HCT116 (cell line): ENCODE data around the gene GTPBP1. TPM values are rescaled to one million over a fixed set of nuclear protein-coding genes. Genes with fewer than 3 reads are reported as not detected.

ENCODE experiments used
- ATAC-seq: fragments of 200-7000 bp; cut with Tn5 transposase; 2 replicates; pipeline ENCODE4 v1.9.1; 2020; ENCODE audit warnings: mild to moderate bottlenecking, moderate library complexity
- BruUV-seq: library from RNA; stranded (reverse); fragments of 400-500 nt; replicated peaks from 2 replicates; lab custom pipeline; 2021; lab: Mats Ljungman, UMichigan
- CTCF ChIA-PET: fragments of 300-600 bp; sonication (Branson Sonifier 250); formaldehyde crosslinking; loops from one replicate; lab custom pipeline; 2021; ENCODE audit warnings: antibody characterized with exemption; lab: Charles Lee
- POLR2A ChIA-PET: fragments of 300-600, 350-600 bp; sonication (Branson Sonifier 250); formaldehyde crosslinking; loops from one replicate; lab custom pipeline; 2021; ENCODE audit warnings: antibody characterized with exemption; lab: Charles Lee
- RAD21 ChIA-PET, 2 experiments: fragments of 300-600 bp; sonication (Branson Sonifier 250); formaldehyde crosslinking; loops; one replicate each; lab custom pipeline; 2023; ENCODE audit warnings: low total read pairs in 2 of 2; ENCODE audit not compliant: uncharacterized antibody in 2 of 2, unreplicated experiment in 2 of 2, low non-redundant PET in 1 of 2; lab: Charles Lee
- DNase-seq: peaks from one replicate; pipeline ENCODE4 v3.0.0-alpha.2; 2010; ENCODE audit warnings: low read depth, low spot score
- H2AFZ ChIP-seq: fragments of 200-600 bp; shearing (Covaris generic), sonication (generic); 2 replicates; pipeline ENCODE4 v1.6.1; 2017; ENCODE audit warnings: low read depth, mixed run types, mixed read lengths, antibody characterized with exemption, low read length; ENCODE audit not compliant: poor library complexity, severe bottlenecking
- H3K27ac ChIP-seq: 2 replicates; pipeline ENCODE4 v1.5.1; 2012; ENCODE audit warnings: low read depth, low read length
- H3K27me3 ChIP-seq: fragments of 200-600 bp; sonication (generic); 2 replicates; pipeline ENCODE4 v1.6.1; 2016; ENCODE audit warnings: mixed run types, low read length, mixed read lengths; ENCODE audit not compliant: insufficient read depth
- H3K36me3 ChIP-seq, 2 experiments: fragments of 200-500 bp in 1 of 2; fragments of 200-600 bp in 1 of 2; sonication (Bioruptor generic) in 1 of 2; sonication (generic) in 1 of 2; 2 replicates each; pipeline versions ENCODE4 v1.5.1 to v1.6.1; 2014 to 2016; ENCODE audit warnings: low read length in 2 of 2, inconsistent platforms in 1 of 2, mixed read lengths in 1 of 2, mixed run types in 1 of 2; ENCODE audit not compliant: insufficient read depth in 2 of 2, control insufficient read depth in 1 of 2
- H3K4me1 ChIP-seq, 2 experiments: fragments of 200-600 bp in 1 of 2; sonication (generic) in 1 of 2; 2 replicates each; pipeline versions ENCODE4 v1.5.1 to v1.6.1; 2012 to 2017; ENCODE audit warnings: low read length in 2 of 2, inconsistent platforms in 1 of 2, mild to moderate bottlenecking in 1 of 2, mixed read lengths in 1 of 2, mixed run types in 1 of 2, moderate library complexity in 1 of 2; ENCODE audit not compliant: insufficient read depth in 2 of 2, control insufficient read depth in 1 of 2
- H3K4me2 ChIP-seq: fragments of 200-600 bp; sonication (generic); 2 replicates; pipeline ENCODE4 v1.6.1; 2017; ENCODE audit warnings: mixed run types, low read length, mixed read lengths
- H3K4me3 ChIP-seq, 2 experiments: fragments of 200-600 bp in 1 of 2; sonication (generic) in 1 of 2; replicated peaks in 1 of 2; 2 replicates each; pipeline ENCODE4 v1.5.1; 2011 to 2016; ENCODE audit warnings: low read length in 2 of 2, control low read depth in 1 of 2, low read depth in 1 of 2, mild to moderate bottlenecking in 1 of 2, mixed read lengths in 1 of 2, mixed run types in 1 of 2
- H3K79me2 ChIP-seq: fragments of 200-600 bp; sonication (generic); 2 replicates; pipeline ENCODE4 v1.6.1; 2017; ENCODE audit warnings: mild to moderate bottlenecking, mixed run types, low read length, moderate library complexity, mixed read lengths; ENCODE audit not compliant: insufficient read depth
- H3K9ac ChIP-seq: fragments of 200-600 bp; sonication (generic); 2 replicates; pipeline ENCODE4 v1.6.1; 2016; ENCODE audit warnings: low read length, mixed read lengths
- H3K9me2 ChIP-seq: fragments of 200-600 bp; sonication (generic), shearing (Covaris generic); 2 replicates; pipeline ENCODE4 v1.6.1; 2017; ENCODE audit warnings: mixed run types, mild to moderate bottlenecking, moderate library complexity; ENCODE audit not compliant: insufficient read depth
- H3K9me3 ChIP-seq, 2 experiments: fragments of 200-500 bp in 1 of 2; fragments of 200-600 bp in 1 of 2; sonication (Bioruptor generic) in 1 of 2; sonication (generic) in 1 of 2; 2 replicates each; pipeline ENCODE4 v1.6.1; 2014 to 2017; ENCODE audit warnings: low read length in 2 of 2, mixed read lengths in 2 of 2, inconsistent platforms in 1 of 2, low read depth in 1 of 2, mild to moderate bottlenecking in 1 of 2, mixed run types in 1 of 2, moderate library complexity in 1 of 2; ENCODE audit not compliant: control insufficient read depth in 1 of 2, insufficient read depth in 1 of 2
- H4K20me1 ChIP-seq: fragments of 200-600 bp; sonication (generic), shearing (Covaris generic); 2 replicates; pipeline ENCODE4 v1.6.1; 2017; ENCODE audit warnings: mixed run types, mild to moderate bottlenecking, moderate library complexity; ENCODE audit not compliant: insufficient read depth
- CEBPB ChIP-seq: IDR thresholded peaks from 2 replicates; pipeline ENCODE4 v1.6.1; 2012; ENCODE audit warnings: low read depth
- EGR1 ChIP-seq: IDR thresholded peaks from 2 replicates; pipeline ENCODE4 v1.6.1; 2012; ENCODE audit warnings: low read depth
- ELF1 ChIP-seq: IDR thresholded peaks from 2 replicates; pipeline ENCODE4 v1.6.1; 2012; ENCODE audit warnings: low read depth, borderline replicate concordance
- EZH2phosphoT487 ChIP-seq: fragments of 200-600 bp; IDR thresholded peaks from 2 replicates; pipeline ENCODE4 v1.6.1; 2018; ENCODE audit warnings: antibody characterized with exemption, borderline replicate concordance
- FOSL1 ChIP-seq: IDR thresholded peaks from 2 replicates; pipeline ENCODE4 v1.6.1; 2012; ENCODE audit warnings: low read depth
- JUND ChIP-seq: IDR thresholded peaks from 2 replicates; pipeline ENCODE4 v1.6.1; 2012
- POLR2AphosphoS5 ChIP-seq: IDR thresholded peaks from 2 replicates; pipeline ENCODE4 v1.6.1; 2011; ENCODE audit warnings: mild to moderate bottlenecking, low read depth, low read length, moderate library complexity
- RAD21 ChIP-seq: IDR thresholded peaks from 2 replicates; pipeline ENCODE4 v1.6.1; 2012; ENCODE audit warnings: low read depth, mild to moderate bottlenecking
- SIN3A ChIP-seq: IDR thresholded peaks from 2 replicates; pipeline ENCODE4 v1.6.1; 2012; ENCODE audit warnings: low read depth
- SP1 ChIP-seq: IDR thresholded peaks from 2 replicates; pipeline ENCODE4 v1.6.1; 2012; ENCODE audit warnings: low read depth
- SRF ChIP-seq: IDR thresholded peaks from 2 replicates; pipeline ENCODE4 v1.6.1; 2012; ENCODE audit warnings: low read depth
- TCF7L2 ChIP-seq: IDR thresholded peaks from 2 replicates; pipeline ENCODE4 v1.7.0; 2011; ENCODE audit warnings: borderline replicate concordance, inconsistent platforms; ENCODE audit not compliant: insufficient read depth, insufficient read length; ENCODE audit errors: extremely low read depth
- ZFX ChIP-seq: fragments of 450-650 bp; IDR thresholded peaks from 2 replicates; pipeline ENCODE4 v1.6.1; 2017
- intact Hi-C: fragments of 100-400 bp; cut with micrococcal nuclease; formaldehyde crosslinking; loops from 2 replicates; pipeline ENCODE4 v1.10.0; 2022
- total RNA-seq: library from RNA; stranded (reverse); gene quantifications from one replicate; pipeline ENCODE4 v1.2.1, GENCODE V29; 2021; ENCODE audit not compliant: unreplicated experiment
- TF ChIP-seq, protein P1 (sequence below): IDR thresholded peaks from 2 replicates; pipeline ENCODE4 v1.6.1; 2012; ENCODE audit warnings: low read depth
- TF ChIP-seq, protein P2 (sequence below), 3 experiments: fragments of 200-600 bp in 1 of 3; sonication (generic) in 1 of 3; IDR thresholded peaks in 2 of 3; conservative IDR thresholded peaks in 1 of 3; 2 replicates each; pipeline ENCODE4 v1.5.1; 2012 to 2017; ENCODE audit warnings: low read depth in 2 of 3, low read length in 2 of 3, antibody characterized with exemption in 1 of 3, borderline replicate concordance in 1 of 3, control low read depth in 1 of 3, mild to moderate bottlenecking in 1 of 3, mixed read lengths in 1 of 3, mixed run types in 1 of 3, moderate library complexity in 1 of 3; ENCODE audit not compliant: insufficient read depth in 1 of 3
- TF ChIP-seq, protein P3 (sequence below): IDR thresholded peaks from 2 replicates; pipeline ENCODE4 v1.6.1; 2012

The GTPBP1 gene
- total RNA-seq, 1 experiment from 2014 or later: 48.2 TPM

DNA sequence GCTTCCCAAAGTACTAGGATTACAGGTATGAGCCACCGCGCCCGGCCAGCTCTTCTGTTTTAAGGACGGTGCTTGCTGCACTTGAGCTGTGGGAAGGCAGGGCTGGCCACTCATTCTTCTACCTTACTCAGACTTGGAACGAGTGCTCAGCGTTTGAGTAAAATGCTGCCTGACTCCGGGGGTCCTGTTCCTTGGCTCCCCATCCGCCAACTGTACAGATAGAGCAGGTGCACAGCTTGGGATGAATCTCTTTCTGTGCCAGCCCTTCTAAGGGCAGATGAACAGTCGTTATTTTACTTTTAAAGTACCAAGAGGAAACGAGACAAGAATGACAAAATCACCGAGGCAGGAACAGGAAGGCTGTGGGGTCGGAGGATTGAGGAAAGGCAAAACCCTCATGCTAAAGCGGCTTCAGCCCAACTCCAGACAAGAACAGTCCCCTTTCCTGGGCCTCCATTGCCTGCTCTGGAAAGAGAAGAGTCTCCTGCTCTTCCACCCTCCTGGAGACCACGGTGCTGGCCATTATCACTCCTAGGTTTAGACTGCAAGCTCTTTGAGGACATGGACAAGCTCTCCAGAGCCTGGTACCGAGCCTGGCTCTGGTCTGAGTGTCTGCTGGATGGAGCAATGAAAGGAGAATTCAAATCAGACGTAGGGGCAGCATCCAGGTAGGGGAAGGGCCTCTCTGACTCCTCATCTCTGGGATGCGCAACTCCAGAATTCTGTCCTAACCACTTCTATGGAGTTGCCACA lies 51.1 kb downstream of the GTPBP1 start:
- Histone ChIP-seq H3K36me3 (peaks cover 0 to 4% of the 10 kb centered on the region in 2 experiments; a peak in 1 of 4 replicates), H3K9ac (peak overlapping the region; percentile 87), H3K4me3 (peak overlapping the region; percentile 70 to 79), H3K9me2 (no peaks in the 10 kb centered on the region), H3K9me3 (no peaks in the 10 kb centered on the region), H4K20me1 (no peaks in the 10 kb centered on the region), H3K4me1 (peaks cover 14 to 37% of the 10 kb centered on the region in 2 experiments; a peak in 3 of 4 replicates), H3K79me2 (peaks cover 16% of the 10 kb centered on the region), H3K4me2 (peak overlapping the region; percentile 98), H3K27ac (peak overlapping the region; percentile 99), H3K27me3 (no peaks in the 10 kb centered on the region), H2AFZ (no peak overlapping the region)
- TF ChIP-seq CEBPB: no peak
- TF ChIP-seq TCF7L2: no peak
- TF ChIP-seq, protein P1, sequence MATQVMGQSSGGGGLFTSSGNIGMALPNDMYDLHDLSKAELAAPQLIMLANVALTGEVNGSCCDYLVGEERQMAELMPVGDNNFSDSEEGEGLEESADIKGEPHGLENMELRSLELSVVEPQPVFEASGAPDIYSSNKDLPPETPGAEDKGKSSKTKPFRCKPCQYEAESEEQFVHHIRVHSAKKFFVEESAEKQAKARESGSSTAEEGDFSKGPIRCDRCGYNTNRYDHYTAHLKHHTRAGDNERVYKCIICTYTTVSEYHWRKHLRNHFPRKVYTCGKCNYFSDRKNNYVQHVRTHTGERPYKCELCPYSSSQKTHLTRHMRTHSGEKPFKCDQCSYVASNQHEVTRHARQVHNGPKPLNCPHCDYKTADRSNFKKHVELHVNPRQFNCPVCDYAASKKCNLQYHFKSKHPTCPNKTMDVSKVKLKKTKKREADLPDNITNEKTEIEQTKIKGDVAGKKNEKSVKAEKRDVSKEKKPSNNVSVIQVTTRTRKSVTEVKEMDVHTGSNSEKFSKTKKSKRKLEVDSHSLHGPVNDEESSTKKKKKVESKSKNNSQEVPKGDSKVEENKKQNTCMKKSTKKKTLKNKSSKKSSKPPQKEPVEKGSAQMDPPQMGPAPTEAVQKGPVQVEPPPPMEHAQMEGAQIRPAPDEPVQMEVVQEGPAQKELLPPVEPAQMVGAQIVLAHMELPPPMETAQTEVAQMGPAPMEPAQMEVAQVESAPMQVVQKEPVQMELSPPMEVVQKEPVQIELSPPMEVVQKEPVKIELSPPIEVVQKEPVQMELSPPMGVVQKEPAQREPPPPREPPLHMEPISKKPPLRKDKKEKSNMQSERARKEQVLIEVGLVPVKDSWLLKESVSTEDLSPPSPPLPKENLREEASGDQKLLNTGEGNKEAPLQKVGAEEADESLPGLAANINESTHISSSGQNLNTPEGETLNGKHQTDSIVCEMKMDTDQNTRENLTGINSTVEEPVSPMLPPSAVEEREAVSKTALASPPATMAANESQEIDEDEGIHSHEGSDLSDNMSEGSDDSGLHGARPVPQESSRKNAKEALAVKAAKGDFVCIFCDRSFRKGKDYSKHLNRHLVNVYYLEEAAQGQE: no peak
- TF ChIP-seq RAD21: no peak
- TF ChIP-seq SRF: no peak
- TF ChIP-seq ELF1: no peak
- TF ChIP-seq JUND: no peak
- no peak for TF ChIP-seq FOSL1
- no peak for TF ChIP-seq POLR2AphosphoS5
- TF ChIP-seq, protein P2, sequence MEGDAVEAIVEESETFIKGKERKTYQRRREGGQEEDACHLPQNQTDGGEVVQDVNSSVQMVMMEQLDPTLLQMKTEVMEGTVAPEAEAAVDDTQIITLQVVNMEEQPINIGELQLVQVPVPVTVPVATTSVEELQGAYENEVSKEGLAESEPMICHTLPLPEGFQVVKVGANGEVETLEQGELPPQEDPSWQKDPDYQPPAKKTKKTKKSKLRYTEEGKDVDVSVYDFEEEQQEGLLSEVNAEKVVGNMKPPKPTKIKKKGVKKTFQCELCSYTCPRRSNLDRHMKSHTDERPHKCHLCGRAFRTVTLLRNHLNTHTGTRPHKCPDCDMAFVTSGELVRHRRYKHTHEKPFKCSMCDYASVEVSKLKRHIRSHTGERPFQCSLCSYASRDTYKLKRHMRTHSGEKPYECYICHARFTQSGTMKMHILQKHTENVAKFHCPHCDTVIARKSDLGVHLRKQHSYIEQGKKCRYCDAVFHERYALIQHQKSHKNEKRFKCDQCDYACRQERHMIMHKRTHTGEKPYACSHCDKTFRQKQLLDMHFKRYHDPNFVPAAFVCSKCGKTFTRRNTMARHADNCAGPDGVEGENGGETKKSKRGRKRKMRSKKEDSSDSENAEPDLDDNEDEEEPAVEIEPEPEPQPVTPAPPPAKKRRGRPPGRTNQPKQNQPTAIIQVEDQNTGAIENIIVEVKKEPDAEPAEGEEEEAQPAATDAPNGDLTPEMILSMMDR (IDR thresholded peaks at IDR 0.05 in 2 of 3, conservative IDR thresholded peaks at IDR 0.05 in 1 of 3; ENCODE audit: borderline replicate concordance in 1 of 3, insufficient read depth in 1 of 3, low read depth in 2 of 3, low read length in 2 of 3): no peak
- no peak for TF ChIP-seq EGR1
- TF ChIP-seq EZH2phosphoT487: no peak
- no peak for TF ChIP-seq ZFX
- no peak for TF ChIP-seq SP1
- TF ChIP-seq SIN3A: no peak
- TF ChIP-seq, protein P3, sequence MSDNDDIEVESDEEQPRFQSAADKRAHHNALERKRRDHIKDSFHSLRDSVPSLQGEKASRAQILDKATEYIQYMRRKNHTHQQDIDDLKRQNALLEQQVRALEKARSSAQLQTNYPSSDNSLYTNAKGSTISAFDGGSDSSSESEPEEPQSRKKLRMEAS: no peak
- intact Hi-C loops: no loop called here
- POLR2A ChIA-PET: no interaction called here
- DNase-seq: no peak
- no peak for ATAC-seq
- CTCF ChIA-PET: interaction anchor here (1.0 to 1.7 kb wide), 2 partner anchors 9 to 12 kb away, joined by 5 to 9 read pairs; no protein-coding TSS in a partner anchor
- RAD21 ChIA-PET: no interaction called here
- no TSS peak for BruUV-seq
